ENCODE data around the gene SLC25A36. TPM values are rescaled to one million over a fixed set of nuclear protein-coding genes. Genes with fewer than 3 reads are reported as not detected.
"Not testable (repeated sequence)": the region's sequence is repeated elsewhere in the genome, so short reads cannot be mapped to it uniquely, and the experiment has no call there.

SLC25A36 gene
- total and polyA plus RNA-seq, 2 donors: 41.6 to 48.2 TPM

- 98% methylated on average over 2 of the region's 2 CpGs for whole genome bisulfite sequencing
- no peaks in the 10 kb centered on the region for H3K4me1 ChIP-seq (ENCODE audit: control insufficient read depth in 2 of 2, insufficient read depth in 2 of 2, low read length in 2 of 2)
- H3K27me3 ChIP-seq (ENCODE audit: control insufficient read depth in 2 of 2, insufficient read depth in 1 of 2, low read length in 1 of 2): no peaks in the 10 kb centered on the region
- no peak for DNase-seq (ENCODE audit: low read depth in 6 of 9, low spot score in 9 of 9)
- H3K36me3 ChIP-seq (ENCODE audit: control insufficient read depth in 2 of 2, insufficient read depth in 2 of 2, low read length in 1 of 2): peaks cover 0 to 6% of the 10 kb centered on the region in 2 donors
- no peak overlapping the region for H3K27ac ChIP-seq (ENCODE audit: low read depth in 1 of 2, low read length in 1 of 2)
- H3K4me3 ChIP-seq (ENCODE audit: low read length in 2 of 2): no peak overlapping the region
- no peaks in the 10 kb centered on the region for H3K9me3 ChIP-seq (ENCODE audit: control insufficient read depth in 2 of 2, insufficient read depth in 1 of 2, low read length in 1 of 2)
Observed at GRCh38 chr3:140954576-140954975, 12.9 kb downstream of the SLC25A36 start.

- Histone ChIP-seq H3K27ac (ENCODE audit: low read depth in 1 of 2, low read length in 1 of 2) (no peak overlapping the region), H3K9me3 (ENCODE audit: control insufficient read depth in 2 of 2, insufficient read depth in 1 of 2, low read length in 1 of 2) (no peaks in the 10 kb centered on the region), H3K4me1 (ENCODE audit: control insufficient read depth in 2 of 2, insufficient read depth in 2 of 2, low read length in 2 of 2) (no peaks in the 10 kb centered on the region)
Observed at GRCh38 chr3:140955645-140956044, 14.0 kb downstream of the SLC25A36 start.

DNA sequence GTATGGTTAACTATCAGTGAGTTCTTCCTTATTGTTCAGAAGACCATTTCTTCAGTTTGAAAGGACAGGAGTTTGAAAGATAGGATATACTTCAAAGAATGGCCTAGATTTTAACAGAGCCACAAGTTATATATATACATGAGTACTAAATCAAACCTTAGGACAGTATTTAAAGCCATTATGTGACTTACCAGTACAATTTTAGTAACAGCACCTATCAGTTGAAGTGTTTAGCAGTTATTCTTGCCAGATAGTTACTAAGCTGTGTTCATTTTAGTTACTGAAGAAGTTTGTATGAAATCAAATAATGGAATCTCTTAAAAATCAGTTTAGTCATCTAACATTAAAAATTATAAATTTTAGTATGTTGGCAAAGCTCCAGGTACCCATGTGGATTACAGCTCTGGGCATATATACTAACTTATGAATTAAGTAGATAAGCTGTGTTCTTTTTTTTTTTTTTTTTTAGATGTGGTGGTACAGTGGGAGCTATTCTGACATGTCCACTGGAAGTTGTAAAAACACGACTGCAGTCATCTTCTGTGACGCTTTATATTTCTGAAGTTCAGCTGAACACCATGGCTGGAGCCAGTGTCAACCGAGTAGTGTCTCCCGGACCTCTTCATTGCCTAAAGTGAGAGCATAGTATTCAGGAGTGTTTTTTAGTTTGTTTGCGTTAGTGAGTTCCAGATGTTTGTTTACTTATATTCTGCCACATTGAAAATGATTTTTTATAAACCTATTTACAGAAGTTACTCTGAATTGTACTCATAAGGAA is 14.6 kb downstream of the SLC25A36 start:
- Histone ChIP-seq H3K27ac (ENCODE audit: low read depth in 1 of 2, low read length in 1 of 2) (no peak overlapping the region), H3K27me3 (ENCODE audit: control insufficient read depth in 2 of 2, insufficient read depth in 1 of 2, low read length in 1 of 2) (no peaks in the 10 kb centered on the region), H3K4me3 (ENCODE audit: low read length in 2 of 2) (no peak overlapping the region), H3K36me3 (ENCODE audit: control insufficient read depth in 2 of 2, insufficient read depth in 2 of 2, low read length in 1 of 2) (peaks cover 0 to 15% of the 10 kb centered on the region in 2 donors), H3K9me3 (ENCODE audit: control insufficient read depth in 2 of 2, insufficient read depth in 1 of 2, low read length in 1 of 2) (no peaks in the 10 kb centered on the region), H3K4me1 (ENCODE audit: control insufficient read depth in 2 of 2, insufficient read depth in 2 of 2, low read length in 2 of 2) (no peaks in the 10 kb centered on the region)
- no peak for DNase-seq (ENCODE audit: low read depth in 6 of 9, low spot score in 9 of 9)
- WGBS: 99% methylated on average over 5 of the region's 5 CpGs

More at GRCh38 chr3:140955645-140956044, 14.0 kb downstream of the SLC25A36 start:
- H3K4me3 ChIP-seq (ENCODE audit: low read length in 2 of 2): no peak overlapping the region
- 96% methylated on average over 3 of the region's 3 CpGs for WGBS
- H3K36me3 ChIP-seq (ENCODE audit: control insufficient read depth in 2 of 2, insufficient read depth in 2 of 2, low read length in 1 of 2): peaks cover 0 to 13% of the 10 kb centered on the region in 2 donors
- DNase-seq (ENCODE audit: low read depth in 6 of 9, low spot score in 9 of 9): no peak
- H3K27me3 ChIP-seq (ENCODE audit: control insufficient read depth in 2 of 2, insufficient read depth in 1 of 2, low read length in 1 of 2): no peaks in the 10 kb centered on the region

DNA sequence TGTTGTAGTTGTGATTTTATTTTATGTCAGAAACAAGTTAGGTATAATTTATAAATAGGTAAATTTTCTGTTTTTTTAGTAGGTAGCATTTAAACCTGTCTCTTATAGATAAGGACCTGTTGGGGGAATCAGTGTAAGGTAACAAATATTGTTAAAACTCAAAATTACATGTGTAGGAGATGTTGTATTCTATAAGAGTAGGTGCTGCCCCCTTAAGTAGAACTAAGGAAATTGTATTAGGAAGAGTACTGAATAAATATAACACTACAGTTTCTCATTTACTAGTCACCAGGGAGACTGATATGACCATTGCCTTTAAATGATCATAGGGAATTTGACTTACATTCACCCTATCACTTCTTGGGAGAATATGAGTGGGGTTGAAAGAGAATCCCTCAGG is 31.2 kb downstream of the SLC25A36 start:
- Histone ChIP-seq H3K9me3 (ENCODE audit: control insufficient read depth in 2 of 2, insufficient read depth in 1 of 2, low read length in 1 of 2) (no peaks in the 10 kb centered on the region), H3K4me3 (ENCODE audit: low read length in 2 of 2) (no peak overlapping the region), H3K27me3 (ENCODE audit: control insufficient read depth in 2 of 2, insufficient read depth in 1 of 2, low read length in 1 of 2) (no peaks in the 10 kb centered on the region), H3K4me1 (ENCODE audit: control insufficient read depth in 2 of 2, insufficient read depth in 2 of 2, low read length in 2 of 2) (no peaks in the 10 kb centered on the region), H3K27ac (ENCODE audit: low read depth in 1 of 2, low read length in 1 of 2) (no peak overlapping the region), H3K36me3 (ENCODE audit: control insufficient read depth in 2 of 2, insufficient read depth in 2 of 2, low read length in 1 of 2) (peaks cover 3 to 9% of the 10 kb centered on the region in 2 donors)
- DNase-seq (ENCODE audit: low read depth in 6 of 9, low spot score in 9 of 9): peak in 1 of 9 donors; percentile 15

DNA sequence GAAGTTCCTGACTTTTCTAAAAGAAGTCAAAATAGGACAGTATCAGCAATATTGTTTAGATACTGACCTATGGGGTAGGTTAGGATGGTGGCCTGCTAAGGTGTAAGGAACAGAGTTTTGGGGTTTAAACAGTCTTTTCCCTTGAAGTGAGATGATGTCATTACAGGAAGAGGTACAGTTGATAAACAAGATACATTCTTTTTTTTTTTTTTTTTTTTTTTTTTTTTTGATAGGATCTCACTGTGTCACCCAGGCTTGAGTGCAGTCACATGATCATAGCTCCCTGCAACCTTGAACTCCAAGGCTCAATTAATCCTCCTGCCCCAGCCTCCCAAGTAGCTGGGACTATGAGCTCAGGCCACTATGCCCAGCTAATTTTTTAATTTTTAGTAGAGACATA is 33.3 kb downstream of the SLC25A36 start:
- peak in 1 of 9 donors; percentile 13 for DNase-seq (ENCODE audit: low read depth in 6 of 9, low spot score in 9 of 9)
- no peak overlapping the region for H3K27ac ChIP-seq (ENCODE audit: low read depth in 1 of 2, low read length in 1 of 2)
- H3K4me3 ChIP-seq (ENCODE audit: low read length in 2 of 2): no peak overlapping the region
- H3K27me3 ChIP-seq (ENCODE audit: control insufficient read depth in 2 of 2, insufficient read depth in 1 of 2, low read length in 1 of 2): no peaks in the 10 kb centered on the region
- no peaks in the 10 kb centered on the region for H3K4me1 ChIP-seq (ENCODE audit: control insufficient read depth in 2 of 2, insufficient read depth in 2 of 2, low read length in 2 of 2)
- H3K36me3 ChIP-seq (ENCODE audit: control insufficient read depth in 2 of 2, insufficient read depth in 2 of 2, low read length in 1 of 2): peaks cover 3 to 11% of the 10 kb centered on the region in 2 donors
- no peaks in the 10 kb centered on the region for H3K9me3 ChIP-seq (ENCODE audit: control insufficient read depth in 2 of 2, insufficient read depth in 1 of 2, low read length in 1 of 2)

DNA sequence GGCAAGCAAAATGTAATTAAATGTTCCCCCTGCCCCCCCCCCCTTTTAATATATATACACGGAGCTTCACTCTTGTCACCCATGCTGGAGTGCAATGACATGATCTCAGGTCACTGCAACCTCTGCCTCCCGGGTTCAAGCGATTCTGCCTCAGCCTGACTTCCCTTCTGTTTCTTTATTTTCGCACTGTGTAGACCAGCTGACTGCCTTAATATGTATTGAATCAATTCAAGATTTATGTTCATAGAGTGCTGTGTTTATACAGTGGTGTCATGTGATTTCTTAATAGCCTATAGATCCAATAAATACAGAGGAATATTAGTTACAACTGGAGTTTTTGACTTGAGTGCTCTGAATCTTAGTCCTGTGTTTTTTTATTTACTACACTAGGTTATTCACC is 39.0 kb downstream of the SLC25A36 start:
- Histone ChIP-seq H3K9me3 (ENCODE audit: control insufficient read depth in 2 of 2, insufficient read depth in 1 of 2, low read length in 1 of 2) (no peaks in the 10 kb centered on the region), H3K36me3 (ENCODE audit: control insufficient read depth in 2 of 2, insufficient read depth in 2 of 2, low read length in 1 of 2) (peaks cover 3 to 11% of the 10 kb centered on the region in 2 donors)

DNA sequence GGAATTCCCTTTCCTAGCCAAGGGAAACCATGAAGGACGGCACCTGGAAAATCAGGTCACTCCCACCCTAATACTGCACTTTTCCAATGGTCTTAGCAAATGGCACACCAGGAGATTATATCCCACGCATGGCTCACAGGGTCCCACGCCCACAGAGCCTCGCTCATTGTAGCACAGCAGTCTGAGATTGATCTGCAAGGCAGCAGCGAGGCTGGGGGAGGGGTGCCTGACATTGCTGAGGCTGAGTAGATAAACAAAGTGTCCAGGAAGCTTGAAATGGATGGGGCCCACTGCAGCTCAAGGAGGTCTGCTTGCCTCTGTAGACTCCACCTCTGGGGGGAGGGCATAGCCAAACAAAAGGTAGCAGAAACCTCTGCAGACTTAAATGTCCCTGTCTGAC is 46.2 kb downstream of the SLC25A36 start:
- not testable (repeated sequence) for H3K36me3 ChIP-seq (ENCODE audit: control insufficient read depth in 2 of 2, insufficient read depth in 2 of 2, low read length in 1 of 2); H3K4me3 ChIP-seq (ENCODE audit: low read length in 2 of 2); H3K27ac ChIP-seq (ENCODE audit: low read depth in 1 of 2, low read length in 1 of 2); H3K27me3 ChIP-seq (ENCODE audit: control insufficient read depth in 2 of 2, insufficient read depth in 1 of 2, low read length in 1 of 2); H3K4me1 ChIP-seq (ENCODE audit: control insufficient read depth in 2 of 2, insufficient read depth in 2 of 2, low read length in 2 of 2); DNase-seq (ENCODE audit: low read depth in 6 of 9, low spot score in 9 of 9)
- 95% methylated on average over 5 of the region's 5 CpGs for WGBS
- H3K9me3 ChIP-seq (ENCODE audit: control insufficient read depth in 2 of 2, insufficient read depth in 1 of 2, low read length in 1 of 2): peaks cover 0 to 11% of the 10 kb centered on the region in 2 donors

More for the DNA sequence above, 39.0 kb downstream of the SLC25A36 start:
- Histone ChIP-seq H3K4me3 (ENCODE audit: low read length in 2 of 2) (no peak overlapping the region), H3K4me1 (ENCODE audit: control insufficient read depth in 2 of 2, insufficient read depth in 2 of 2, low read length in 2 of 2) (no peaks in the 10 kb centered on the region), H3K27ac (ENCODE audit: low read depth in 1 of 2, low read length in 1 of 2) (no peak overlapping the region), H3K27me3 (ENCODE audit: control insufficient read depth in 2 of 2, insufficient read depth in 1 of 2, low read length in 1 of 2) (no peaks in the 10 kb centered on the region)
- no peak for DNase-seq (ENCODE audit: low read depth in 6 of 9, low spot score in 9 of 9)
- 92% methylated on average over 4 of the region's 4 CpGs for WGBS

DNA sequence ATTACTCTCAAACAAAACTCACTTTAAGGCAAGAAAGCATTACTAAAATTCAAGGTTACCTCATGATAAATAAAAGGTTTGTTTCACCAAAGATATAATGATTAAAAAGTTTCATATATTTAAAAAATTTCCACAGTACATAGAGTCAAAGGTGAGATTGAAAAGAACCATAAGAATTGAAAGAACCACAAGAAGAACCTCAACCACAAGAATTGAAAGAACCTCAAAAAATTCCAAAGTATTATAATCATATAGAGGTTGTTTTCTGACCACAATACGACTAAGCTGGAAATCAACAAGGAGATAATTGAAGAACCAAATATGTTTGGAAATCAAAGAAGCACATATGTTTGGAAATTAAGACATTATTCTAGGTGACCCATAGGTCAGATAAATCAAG is 52.7 kb downstream of the SLC25A36 start:
- no peaks in the 10 kb centered on the region for H3K27me3 ChIP-seq (ENCODE audit: control insufficient read depth in 2 of 2, insufficient read depth in 1 of 2, low read length in 1 of 2)
- H3K27ac ChIP-seq (ENCODE audit: low read depth in 1 of 2, low read length in 1 of 2): no peak overlapping the region
- H3K4me1 ChIP-seq (ENCODE audit: control insufficient read depth in 2 of 2, insufficient read depth in 2 of 2, low read length in 2 of 2): no peaks in the 10 kb centered on the region
- H3K9me3 ChIP-seq (ENCODE audit: control insufficient read depth in 2 of 2, insufficient read depth in 1 of 2, low read length in 1 of 2): no peaks in the 10 kb centered on the region
- H3K36me3 ChIP-seq (ENCODE audit: control insufficient read depth in 2 of 2, insufficient read depth in 2 of 2, low read length in 1 of 2): no peaks in the 10 kb centered on the region
- WGBS: 95% methylated on average over 1 of the region's 1 CpG
- no peak for DNase-seq (ENCODE audit: low read depth in 6 of 9, low spot score in 9 of 9)
- no peak overlapping the region for H3K4me3 ChIP-seq (ENCODE audit: low read length in 2 of 2)

GRCh38 chr3:140994861-140995260 is 53.2 kb downstream of the SLC25A36 start:
- H3K9me3 ChIP-seq (ENCODE audit: control insufficient read depth in 2 of 2, insufficient read depth in 1 of 2, low read length in 1 of 2); H3K4me1 ChIP-seq (ENCODE audit: control insufficient read depth in 2 of 2, insufficient read depth in 2 of 2, low read length in 2 of 2); DNase-seq (ENCODE audit: low read depth in 6 of 9, low spot score in 9 of 9); H3K27me3 ChIP-seq (ENCODE audit: control insufficient read depth in 2 of 2, insufficient read depth in 1 of 2, low read length in 1 of 2); H3K4me3 ChIP-seq (ENCODE audit: low read length in 2 of 2); H3K36me3 ChIP-seq (ENCODE audit: control insufficient read depth in 2 of 2, insufficient read depth in 2 of 2, low read length in 1 of 2); H3K27ac ChIP-seq (ENCODE audit: low read depth in 1 of 2, low read length in 1 of 2): not testable (repeated sequence)
- WGBS: 95% methylated on average over 2 of the region's 2 CpGs

Measured in thymus (tissue), 11 donors.